T-helper 2 cell treated with Interferon-gamma antibody and Interleukin-4, amounts not matched to agents 5 μg/mL and 100 μg/mL, for 36 hours (primary cell): ENCODE results near the gene P2RX5.
A peak's percentile ranks its signal among the peaks of the same experiment; 100 is the strongest.

Source experiments
- DNase-seq: peaks from one replicate; pipeline ENCODE4 v3.0.0; 2021; ENCODE audit warnings: low spot score
- H3K27ac Mint-ChIP-seq: one replicate; pipeline ENCODE4 v1.8.0; 2021; ENCODE audit warnings: mild to moderate bottlenecking, mixed read lengths
- H3K27me3 Mint-ChIP-seq: one replicate; pipeline ENCODE4 v1.8.0; 2021; ENCODE audit warnings: low read depth, mixed read lengths
- H3K36me3 Mint-ChIP-seq: one replicate; pipeline ENCODE4 v1.8.0; 2021; ENCODE audit warnings: low read depth, mixed read lengths
- H3K4me1 Mint-ChIP-seq: one replicate; pipeline ENCODE4 v1.8.0; 2021; ENCODE audit warnings: low read depth, mixed read lengths
- H3K4me3 Mint-ChIP-seq: one replicate; pipeline ENCODE4 v1.8.0; 2022; ENCODE audit warnings: mild to moderate bottlenecking, moderate library complexity, mixed read lengths
- H3K9me3 Mint-ChIP-seq: one replicate; pipeline ENCODE4 v1.8.0; 2021; ENCODE audit warnings: mixed read lengths

The P2RX5 gene

DNA sequence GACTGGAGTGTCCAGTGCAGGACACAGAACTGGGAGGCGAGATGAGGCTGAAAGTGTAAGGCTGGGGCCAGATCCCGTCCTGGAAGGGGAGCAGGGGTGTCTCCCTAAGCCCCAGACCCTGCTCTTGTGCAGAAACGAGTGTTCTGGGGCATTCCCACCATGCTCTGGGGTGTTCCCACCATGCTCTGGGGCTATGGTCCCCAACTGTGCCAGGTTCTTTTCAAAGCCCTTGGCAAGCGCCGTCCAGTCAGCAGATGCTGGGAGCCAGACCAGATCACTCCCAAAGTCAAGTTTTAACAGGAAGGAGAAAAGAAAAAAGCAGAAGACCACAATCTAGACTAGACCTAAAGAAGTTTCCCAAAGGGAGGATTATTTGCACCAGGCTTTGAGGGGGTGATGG, 30.1 kb downstream of the P2RX5 start:
- no peaks in the 10 kb centered on the region for H3K27me3 Mint-ChIP-seq
- peaks cover 19% of the 10 kb centered on the region for H3K4me1 Mint-ChIP-seq
- peaks cover 6% of the 10 kb centered on the region for H3K36me3 Mint-ChIP-seq
- H3K9me3 Mint-ChIP-seq: no peaks in the 10 kb centered on the region
- H3K4me3 Mint-ChIP-seq: peak overlapping the region; percentile 51
- H3K27ac Mint-ChIP-seq: peak overlapping the region; percentile 31
- DNase-seq: no peak

DNA sequence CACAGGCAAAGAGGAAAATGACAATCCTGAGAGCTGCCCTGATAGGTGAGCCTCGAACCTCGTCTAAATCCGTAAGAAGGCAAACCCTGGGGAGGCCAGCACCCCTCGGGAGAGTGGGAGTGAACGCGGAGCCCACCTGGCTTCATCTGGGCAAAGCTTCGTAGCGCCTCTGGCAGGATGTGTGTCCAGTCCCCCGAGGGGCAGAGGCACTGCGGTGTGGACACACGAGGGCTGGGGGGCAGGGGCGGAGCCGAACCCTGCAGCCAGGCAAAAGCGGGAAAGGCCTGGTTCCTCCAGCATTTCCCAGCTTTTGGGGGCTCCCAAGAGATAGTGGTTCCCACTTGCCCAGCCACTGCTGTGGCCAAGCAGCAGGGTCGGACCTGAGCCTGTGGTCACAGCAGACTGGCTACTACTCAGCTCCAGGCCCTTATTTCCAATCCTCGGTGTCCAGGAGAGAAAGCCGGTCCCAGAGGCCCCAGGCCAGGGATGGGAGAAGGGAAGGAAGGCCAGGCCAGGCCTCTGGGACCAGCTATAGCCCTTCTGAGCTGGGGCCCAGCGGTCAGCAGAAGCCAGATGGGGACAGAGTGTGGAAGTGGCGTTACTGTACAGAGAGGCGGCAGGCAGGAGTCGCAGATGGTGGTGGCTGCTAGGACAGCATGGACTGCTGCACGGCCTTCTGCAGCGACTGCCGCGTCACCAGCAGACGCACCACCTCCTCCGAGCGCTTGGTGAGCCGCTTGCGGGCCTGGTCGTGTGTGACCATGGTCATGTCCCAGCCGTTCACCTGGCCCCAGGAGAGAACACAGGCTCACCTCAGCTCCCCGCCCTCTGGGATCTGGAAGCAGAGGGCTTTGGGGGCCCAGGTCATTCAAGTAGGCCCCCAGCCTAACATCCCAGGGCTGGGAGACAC, 32.6 kb downstream of the P2RX5 start:
- Mint-ChIP-seq H3K36me3 (no peaks in the 10 kb centered on the region), H3K4me1 (peaks cover 10% of the 10 kb centered on the region), H3K4me3 (no peak overlapping the region), H3K27me3 (no peaks in the 10 kb centered on the region), H3K9me3 (no peaks in the 10 kb centered on the region), H3K27ac (no peak overlapping the region)
- no peak for DNase-seq

DNA sequence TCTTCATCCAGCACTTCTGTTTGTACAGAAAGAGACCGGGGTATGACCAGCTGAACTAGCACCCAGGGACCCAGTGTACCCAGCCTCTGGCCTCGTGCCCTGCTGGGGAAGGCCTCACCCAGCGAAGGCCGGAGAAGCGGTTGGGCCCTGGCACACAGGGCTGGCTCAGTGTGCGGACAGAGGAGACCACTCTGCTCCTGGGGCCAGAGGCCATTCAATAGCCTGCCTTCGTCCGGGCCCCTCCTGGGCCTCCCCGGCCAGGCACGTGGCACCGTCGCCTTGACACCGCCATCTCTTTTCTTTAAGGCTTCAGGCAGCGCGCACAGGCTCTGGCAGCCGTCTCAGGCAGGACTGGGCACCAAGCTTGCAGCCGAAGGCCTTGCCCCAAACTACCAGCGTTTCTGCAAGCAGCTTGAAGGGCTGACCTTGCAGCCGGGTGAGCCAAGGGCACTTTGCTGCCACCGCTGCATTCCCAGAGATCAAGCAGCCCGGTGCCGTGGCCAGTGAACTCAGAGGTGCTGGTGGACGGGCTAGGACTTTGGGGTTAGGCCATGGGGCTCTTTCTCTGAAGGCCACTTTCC, 35.6 kb downstream of the P2RX5 start:
- no peaks in the 10 kb centered on the region for H3K36me3 Mint-ChIP-seq
- H3K9me3 Mint-ChIP-seq: no peaks in the 10 kb centered on the region
- no peak for DNase-seq
- H3K4me1 Mint-ChIP-seq: no peaks in the 10 kb centered on the region
- H3K27ac Mint-ChIP-seq: no peak overlapping the region
- H3K4me3 Mint-ChIP-seq: no peak overlapping the region
- no peaks in the 10 kb centered on the region for H3K27me3 Mint-ChIP-seq

DNA sequence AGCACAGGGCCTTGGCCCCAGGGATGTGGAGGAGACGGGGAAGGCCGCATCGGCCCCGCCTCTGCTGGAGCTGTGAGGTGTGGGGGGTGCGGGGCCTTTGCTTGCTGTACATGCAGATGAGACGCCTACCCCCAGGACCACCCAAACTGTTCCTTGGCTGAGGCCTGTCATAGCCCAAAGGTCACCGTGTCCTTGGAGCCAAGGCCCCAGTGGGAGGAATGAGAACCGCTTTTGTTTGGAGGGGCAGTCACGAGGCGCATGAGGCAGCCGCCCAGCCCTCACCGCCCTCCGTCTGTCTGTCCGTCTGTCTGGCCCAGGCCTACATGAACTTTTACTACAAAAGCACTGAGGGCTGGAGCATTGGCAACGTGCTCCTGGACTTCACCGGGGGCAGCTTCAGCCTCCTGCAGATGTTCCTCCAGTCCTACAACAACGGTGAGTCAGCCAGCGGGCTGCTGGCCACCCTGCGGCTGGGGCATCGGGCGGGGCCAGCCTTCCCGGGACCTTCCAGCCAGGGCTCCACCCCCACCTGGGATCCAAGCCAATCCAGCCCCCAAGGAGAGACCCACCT, 36.3 kb downstream of the P2RX5 start:
- H3K9me3 Mint-ChIP-seq: no peaks in the 10 kb centered on the region
- no peak for DNase-seq
- no peaks in the 10 kb centered on the region for H3K36me3 Mint-ChIP-seq
- H3K27me3 Mint-ChIP-seq: no peaks in the 10 kb centered on the region
- H3K4me1 Mint-ChIP-seq: no peaks in the 10 kb centered on the region
- no peak overlapping the region for H3K4me3 Mint-ChIP-seq
- H3K27ac Mint-ChIP-seq: no peak overlapping the region

DNA sequence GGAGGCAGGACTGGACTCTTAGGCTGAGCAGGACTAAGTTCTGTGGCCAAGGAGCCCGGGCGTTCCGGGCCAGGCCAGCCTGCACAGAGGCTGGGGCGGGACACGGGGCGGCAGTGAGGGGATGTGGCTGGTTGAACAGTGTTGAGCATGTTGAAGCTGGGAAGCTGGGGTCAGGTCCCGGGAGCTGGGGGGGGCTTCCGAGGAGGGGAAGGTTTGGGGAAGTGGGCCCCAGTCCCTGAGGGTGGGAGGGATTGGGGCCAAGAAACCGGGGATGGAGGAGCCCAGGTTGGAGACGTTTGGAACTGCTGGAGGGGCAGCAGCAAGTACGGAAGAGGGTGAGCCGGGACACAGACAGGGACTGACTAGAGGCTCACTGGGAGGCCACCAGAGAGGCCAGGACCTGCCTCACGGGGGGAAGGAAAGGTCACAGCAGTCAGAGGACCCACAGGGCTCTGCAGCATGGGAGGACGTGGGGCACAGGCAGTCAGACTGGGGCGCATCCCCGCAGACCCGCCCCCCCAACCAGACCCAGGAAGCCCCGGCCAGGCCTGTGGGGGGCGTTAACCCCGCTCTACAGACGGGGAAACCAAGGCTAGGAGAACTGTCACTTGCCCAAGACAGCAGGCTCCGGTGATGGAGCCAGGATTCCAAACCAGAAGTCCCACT, 37.0 kb downstream of the P2RX5 start:
- H3K27me3 Mint-ChIP-seq: no peaks in the 10 kb centered on the region
- no peaks in the 10 kb centered on the region for H3K4me1 Mint-ChIP-seq
- no peak overlapping the region for H3K27ac Mint-ChIP-seq

DNA sequence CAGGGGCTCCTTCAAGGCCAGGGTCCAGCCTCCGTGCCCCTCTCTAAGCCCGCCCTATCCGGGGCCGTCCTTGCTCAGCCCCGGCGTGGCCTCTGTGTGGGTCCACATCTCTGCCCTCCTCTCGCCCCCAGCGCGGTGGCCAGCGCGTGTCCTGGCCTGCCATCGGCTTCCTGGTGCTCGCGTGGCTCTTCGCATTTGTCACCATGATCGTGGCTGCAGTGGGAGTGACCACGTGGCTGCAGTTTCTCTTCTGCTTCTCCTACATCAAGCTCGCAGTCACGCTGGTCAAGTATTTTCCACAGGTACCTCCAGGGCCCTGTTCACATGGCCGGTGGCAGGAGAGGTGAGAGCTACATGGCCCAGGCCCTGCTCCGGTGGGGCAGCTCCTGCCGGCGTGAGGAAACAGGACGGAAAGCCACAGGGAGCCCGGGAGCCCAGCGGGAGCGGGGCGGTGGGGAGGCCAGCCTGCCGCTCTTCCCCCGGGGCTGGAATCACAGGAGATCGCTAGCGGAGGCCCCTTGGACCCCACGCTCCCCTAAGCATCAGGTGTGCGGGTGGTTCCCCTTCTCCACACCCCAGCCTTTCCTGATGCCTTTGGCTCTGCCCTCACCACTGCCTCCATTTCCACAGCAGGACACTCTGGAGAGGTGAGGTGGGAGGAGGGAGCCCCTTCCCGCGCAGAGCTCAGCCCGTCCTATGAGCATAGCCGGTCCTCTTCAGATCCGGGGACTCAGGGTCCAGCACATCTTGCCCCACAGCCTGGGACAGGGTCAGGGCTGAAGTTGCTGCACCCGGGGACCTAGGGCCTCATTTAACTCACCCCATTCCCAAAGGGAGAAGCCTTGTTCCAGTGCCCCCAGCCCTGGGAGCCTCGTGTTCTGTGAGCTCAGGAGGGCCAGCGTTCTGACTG, 37.8 kb downstream of the P2RX5 start:
- no peak for DNase-seq
- Mint-ChIP-seq H3K4me1 (no peaks in the 10 kb centered on the region), H3K36me3 (no peaks in the 10 kb centered on the region), H3K4me3 (no peak overlapping the region), H3K9me3 (no peaks in the 10 kb centered on the region), H3K27me3 (no peaks in the 10 kb centered on the region), H3K27ac (no peak overlapping the region)

More for the DNA sequence above, 37.0 kb downstream of the P2RX5 start:
- no peaks in the 10 kb centered on the region for H3K9me3 Mint-ChIP-seq
- H3K36me3 Mint-ChIP-seq: no peaks in the 10 kb centered on the region
- no peak overlapping the region for H3K4me3 Mint-ChIP-seq
- no peak for DNase-seq

DNA sequence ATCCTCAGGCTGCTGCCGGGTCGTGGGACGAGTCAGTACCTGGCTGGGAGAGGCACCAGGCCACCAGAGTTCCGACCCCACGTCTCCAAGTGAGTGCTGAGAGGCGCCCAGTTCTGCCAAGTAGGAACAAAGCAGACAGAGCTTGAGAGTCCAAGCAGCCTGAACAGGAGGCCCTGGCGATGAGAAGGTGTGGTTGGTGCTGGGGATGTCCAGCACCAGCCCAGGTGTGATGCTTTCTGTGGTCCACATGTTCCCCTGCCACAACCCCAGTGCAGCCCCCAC, 38.4 kb downstream of the P2RX5 start:
- H3K4me3 Mint-ChIP-seq: no peak overlapping the region
- no peaks in the 10 kb centered on the region for H3K36me3 Mint-ChIP-seq
- H3K4me1 Mint-ChIP-seq: no peaks in the 10 kb centered on the region
- no peak for DNase-seq
- no peaks in the 10 kb centered on the region for H3K27me3 Mint-ChIP-seq
- no peak overlapping the region for H3K27ac Mint-ChIP-seq
- H3K9me3 Mint-ChIP-seq: no peaks in the 10 kb centered on the region

DNA sequence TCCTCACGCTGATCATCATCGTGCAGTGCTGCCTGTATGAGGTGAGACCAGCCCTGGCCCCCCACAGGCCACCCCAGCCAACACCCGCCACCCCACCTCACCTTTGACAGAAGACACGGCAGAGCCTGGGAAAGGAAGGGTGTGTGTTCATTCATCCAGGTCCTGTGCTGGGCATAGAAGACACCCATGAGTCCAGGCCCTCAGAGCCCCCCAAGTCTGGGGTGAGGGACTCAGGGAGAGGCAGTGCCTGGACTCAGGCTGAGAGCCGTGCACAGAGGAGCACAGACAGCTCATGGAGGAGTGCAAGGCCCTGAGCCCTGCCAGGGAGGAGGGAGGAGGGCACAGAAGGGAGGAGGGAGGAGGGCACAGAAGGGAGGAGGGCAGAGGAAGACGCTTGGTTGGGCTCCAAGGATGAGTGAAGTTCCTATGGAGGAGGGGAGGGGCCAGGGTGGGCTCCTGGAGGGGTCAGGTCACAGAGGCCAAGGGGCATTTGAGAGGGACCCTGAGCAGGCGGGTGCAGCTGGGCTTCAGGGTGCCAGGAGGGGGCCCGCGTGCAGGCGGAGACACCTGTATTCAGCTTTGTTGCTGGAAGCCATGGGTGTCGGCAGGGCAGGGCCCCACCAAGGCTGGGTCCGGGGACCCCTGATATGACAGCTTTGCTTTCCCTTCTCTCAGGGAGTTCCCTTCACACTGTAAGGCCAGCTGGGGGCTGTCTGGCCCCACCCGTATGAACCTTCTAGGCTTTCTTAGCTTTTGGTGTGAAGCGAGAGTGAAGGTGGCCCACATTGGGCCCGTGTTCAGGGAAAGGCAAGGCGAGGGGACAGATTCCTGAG, 39.0 kb downstream of the P2RX5 start:
- H3K4me1 Mint-ChIP-seq: no peaks in the 10 kb centered on the region
- H3K36me3 Mint-ChIP-seq: no peaks in the 10 kb centered on the region
- no peak for DNase-seq
- H3K9me3 Mint-ChIP-seq: no peaks in the 10 kb centered on the region
- no peak overlapping the region for H3K4me3 Mint-ChIP-seq
- no peaks in the 10 kb centered on the region for H3K27me3 Mint-ChIP-seq
- H3K27ac Mint-ChIP-seq: peak overlapping the region; percentile 26

DNA sequence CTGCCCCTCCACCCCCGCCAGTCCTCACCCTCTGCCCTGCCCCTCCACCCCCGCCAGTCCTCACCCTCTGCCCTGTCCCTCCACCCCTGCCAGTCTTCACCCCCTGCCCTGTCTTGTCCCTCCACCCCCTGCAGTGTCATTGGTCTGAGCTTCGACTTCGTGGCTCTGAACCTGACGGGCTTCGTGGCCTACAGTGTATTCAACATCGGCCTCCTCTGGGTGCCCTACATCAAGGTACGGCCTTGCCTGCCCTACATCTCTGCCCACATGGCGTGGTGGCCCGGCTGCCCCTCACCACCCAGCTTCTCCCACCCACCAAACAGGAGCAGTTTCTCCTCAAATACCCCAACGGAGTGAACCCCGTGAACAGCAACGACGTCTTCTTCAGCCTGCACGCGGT, 39.6 kb downstream of the P2RX5 start:
- Mint-ChIP-seq H3K4me1 (no peaks in the 10 kb centered on the region), H3K9me3 (no peaks in the 10 kb centered on the region), H3K4me3 (no peak overlapping the region), H3K27ac (peak overlapping the region; percentile 26), H3K36me3 (no peaks in the 10 kb centered on the region), H3K27me3 (no peaks in the 10 kb centered on the region)
- DNase-seq: no peak

DNA sequence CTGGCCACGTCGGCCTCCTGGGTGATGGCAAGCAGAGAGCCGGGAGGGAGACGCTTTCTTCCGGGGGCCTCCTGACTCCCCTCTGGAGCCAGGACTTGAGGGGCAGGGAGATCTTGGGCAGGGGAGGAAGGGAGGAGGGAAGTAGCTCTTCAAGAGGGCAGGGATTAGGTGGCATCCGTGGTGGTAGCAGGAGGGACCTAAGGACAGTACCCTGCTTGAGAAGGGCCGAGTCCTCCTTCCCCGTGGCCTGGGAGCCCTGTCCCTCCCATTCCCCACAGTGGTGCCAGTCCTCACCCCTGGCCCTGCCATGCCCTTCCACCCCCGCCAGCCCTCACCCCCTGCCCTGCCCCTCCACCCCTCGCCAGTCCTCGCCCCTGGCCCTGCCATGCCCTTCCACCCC, 40.2 kb downstream of the P2RX5 start:
- Mint-ChIP-seq H3K4me3 (no peak overlapping the region), H3K36me3 (no peaks in the 10 kb centered on the region), H3K27me3 (no peaks in the 10 kb centered on the region), H3K27ac (no peak overlapping the region), H3K9me3 (no peaks in the 10 kb centered on the region), H3K4me1 (no peaks in the 10 kb centered on the region)
- no peak for DNase-seq

DNA sequence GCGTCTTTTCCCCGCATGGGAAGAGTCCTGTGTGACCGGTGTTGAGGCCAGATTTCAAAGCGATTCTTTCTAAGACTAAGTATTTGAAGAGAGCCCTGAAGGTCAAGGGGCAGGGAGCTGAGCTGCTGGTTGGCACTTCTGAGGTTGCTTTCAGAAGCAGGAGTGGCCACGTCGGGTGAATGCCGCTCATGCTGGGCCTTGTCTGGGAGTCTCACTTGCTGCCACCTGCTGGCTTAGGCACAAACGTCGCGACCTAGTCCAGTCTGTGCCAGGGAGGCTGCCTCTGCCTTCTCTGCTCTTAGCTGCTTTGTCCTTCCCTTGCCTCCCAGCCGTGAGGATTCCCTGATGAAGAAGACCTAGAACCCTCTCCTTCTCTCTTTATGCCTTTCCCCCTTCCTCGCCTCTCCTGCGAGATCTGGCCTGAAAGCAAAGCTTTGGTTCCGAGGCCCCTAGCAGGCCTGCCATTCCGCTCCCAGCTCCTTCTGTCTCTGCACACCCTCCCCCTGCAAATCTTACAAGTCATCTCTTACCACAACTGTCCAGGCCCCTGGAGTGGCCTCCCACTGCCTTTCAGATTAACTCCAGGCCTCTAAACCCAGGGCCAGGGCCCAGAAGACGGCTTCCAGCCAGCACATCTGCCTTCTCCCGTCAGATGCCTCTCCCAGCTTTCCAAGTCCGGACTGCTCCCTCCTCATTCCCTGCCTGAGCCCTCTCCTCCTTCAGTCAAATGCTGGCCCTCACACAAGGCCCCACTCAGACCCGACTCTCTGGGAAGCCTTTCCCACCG, 48.0 kb downstream of the P2RX5 start:
- DNase-seq: peak; percentile 41
- no peaks in the 10 kb centered on the region for H3K9me3 Mint-ChIP-seq
- H3K36me3 Mint-ChIP-seq: peaks cover 26% of the 10 kb centered on the region

DNA sequence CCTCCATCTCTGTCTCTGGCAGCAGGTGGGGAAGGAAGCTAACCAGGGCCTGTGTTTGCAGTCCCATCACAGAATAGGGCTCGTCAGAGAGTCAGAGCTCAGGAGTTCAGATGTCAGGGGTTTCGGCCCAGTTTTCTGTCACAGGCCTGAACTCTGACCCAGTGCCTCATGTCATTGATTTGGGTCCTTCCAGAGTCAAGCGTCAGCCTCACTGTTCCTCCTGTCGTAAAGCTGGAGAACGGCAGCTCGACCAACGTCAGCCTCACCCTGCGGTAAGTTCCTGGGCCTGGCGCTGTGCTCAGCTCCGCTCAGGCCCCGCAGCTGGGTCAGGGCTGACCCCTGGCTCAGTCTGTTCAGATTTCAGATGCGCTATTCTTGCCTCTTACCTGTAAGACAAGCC, 48.7 kb downstream of the P2RX5 start:
- Mint-ChIP-seq H3K36me3 (peaks cover 27% of the 10 kb centered on the region), H3K27ac (no peak overlapping the region), H3K9me3 (no peaks in the 10 kb centered on the region), H3K27me3 (no peaks in the 10 kb centered on the region), H3K4me1 (peaks cover 15% of the 10 kb centered on the region), H3K4me3 (no peak overlapping the region)
- no peak for DNase-seq

More for the DNA sequence above, 48.0 kb downstream of the P2RX5 start:
- Mint-ChIP-seq H3K4me3 (no peak overlapping the region), H3K4me1 (peaks cover 15% of the 10 kb centered on the region), H3K27ac (no peak overlapping the region), H3K27me3 (no peaks in the 10 kb centered on the region)
